PFSK-1 (cell line): Measurements from ENCODE around the gene GPC6.

ENCODE experiments used
- FOXP2 ChIP-seq: optimal IDR thresholded peaks from 2 replicates; pipeline ENCODE3; 2011; ENCODE audit warnings: borderline replicate concordance, control low read depth, inconsistent platforms; ENCODE audit not compliant: insufficient read depth; ENCODE audit errors: extremely low read length, extremely low read depth
- POLR2AphosphoS5 ChIP-seq: IDR thresholded peaks from 2 replicates; pipeline ENCODE4 v1.6.1; 2012; ENCODE audit warnings: low read depth, mild to moderate bottlenecking, control low read depth, low read length, moderate library complexity
- SIN3A ChIP-seq: IDR thresholded peaks from 2 replicates; pipeline ENCODE4 v1.6.1; 2012; ENCODE audit warnings: mild to moderate bottlenecking, low read length, moderate library complexity, borderline replicate concordance; ENCODE audit not compliant: insufficient read depth
- TAF1 ChIP-seq: IDR thresholded peaks from 2 replicates; pipeline ENCODE4 v1.6.1; 2012; ENCODE audit warnings: low read length, control low read depth, borderline replicate concordance; ENCODE audit not compliant: insufficient read depth
- TF ChIP-seq, protein P1 (sequence below), 2 experiments: IDR thresholded peaks; 2 replicates each; pipeline versions ENCODE4 v1.6.1 to v1.8.0; 2011 to 2012; ENCODE audit warnings: low read depth in 2 of 2, low read length in 2 of 2, control low read depth in 1 of 2, inconsistent platforms in 1 of 2, mild to moderate bottlenecking in 1 of 2, moderate library complexity in 1 of 2; ENCODE audit not compliant: insufficient read depth in 1 of 2

Gene GPC6

GRCh38 chr13:94313926-94314325 is 1087.3 kb downstream of the GPC6 start:
- TF ChIP-seq, protein P1, sequence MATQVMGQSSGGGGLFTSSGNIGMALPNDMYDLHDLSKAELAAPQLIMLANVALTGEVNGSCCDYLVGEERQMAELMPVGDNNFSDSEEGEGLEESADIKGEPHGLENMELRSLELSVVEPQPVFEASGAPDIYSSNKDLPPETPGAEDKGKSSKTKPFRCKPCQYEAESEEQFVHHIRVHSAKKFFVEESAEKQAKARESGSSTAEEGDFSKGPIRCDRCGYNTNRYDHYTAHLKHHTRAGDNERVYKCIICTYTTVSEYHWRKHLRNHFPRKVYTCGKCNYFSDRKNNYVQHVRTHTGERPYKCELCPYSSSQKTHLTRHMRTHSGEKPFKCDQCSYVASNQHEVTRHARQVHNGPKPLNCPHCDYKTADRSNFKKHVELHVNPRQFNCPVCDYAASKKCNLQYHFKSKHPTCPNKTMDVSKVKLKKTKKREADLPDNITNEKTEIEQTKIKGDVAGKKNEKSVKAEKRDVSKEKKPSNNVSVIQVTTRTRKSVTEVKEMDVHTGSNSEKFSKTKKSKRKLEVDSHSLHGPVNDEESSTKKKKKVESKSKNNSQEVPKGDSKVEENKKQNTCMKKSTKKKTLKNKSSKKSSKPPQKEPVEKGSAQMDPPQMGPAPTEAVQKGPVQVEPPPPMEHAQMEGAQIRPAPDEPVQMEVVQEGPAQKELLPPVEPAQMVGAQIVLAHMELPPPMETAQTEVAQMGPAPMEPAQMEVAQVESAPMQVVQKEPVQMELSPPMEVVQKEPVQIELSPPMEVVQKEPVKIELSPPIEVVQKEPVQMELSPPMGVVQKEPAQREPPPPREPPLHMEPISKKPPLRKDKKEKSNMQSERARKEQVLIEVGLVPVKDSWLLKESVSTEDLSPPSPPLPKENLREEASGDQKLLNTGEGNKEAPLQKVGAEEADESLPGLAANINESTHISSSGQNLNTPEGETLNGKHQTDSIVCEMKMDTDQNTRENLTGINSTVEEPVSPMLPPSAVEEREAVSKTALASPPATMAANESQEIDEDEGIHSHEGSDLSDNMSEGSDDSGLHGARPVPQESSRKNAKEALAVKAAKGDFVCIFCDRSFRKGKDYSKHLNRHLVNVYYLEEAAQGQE (IDR thresholded peaks at IDR 0.05; ENCODE audit: insufficient read depth in 1 of 2, low read depth in 2 of 2, low read length in 2 of 2): no peak

DNA sequence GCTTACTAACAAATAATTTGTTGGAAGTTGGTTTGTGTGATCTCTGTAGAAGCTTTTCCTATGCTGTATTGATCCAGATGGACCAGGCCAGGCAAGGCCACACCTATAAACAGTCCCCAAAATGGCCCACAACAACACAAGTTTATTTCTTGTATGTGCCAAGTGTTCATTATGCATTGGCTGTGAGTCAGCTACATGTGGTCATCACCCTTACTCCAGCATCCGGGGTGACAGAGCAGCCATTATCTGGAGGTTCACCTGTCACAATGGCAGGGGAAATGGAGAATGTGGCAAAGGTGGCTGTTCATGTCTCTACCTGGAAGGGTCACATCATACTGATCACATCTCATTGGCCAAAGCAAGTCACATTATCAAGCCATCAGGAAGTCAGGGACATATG is 1088.6 kb downstream of the GPC6 start:
- no peak for TF ChIP-seq FOXP2
- TF ChIP-seq, protein P1 (IDR thresholded peaks at IDR 0.05; ENCODE audit: insufficient read depth in 1 of 2, low read depth in 2 of 2, low read length in 2 of 2): no peak

- TF ChIP-seq TAF1: no peak
- TF ChIP-seq SIN3A: no peak
- TF ChIP-seq, protein P1 (IDR thresholded peaks at IDR 0.05; ENCODE audit: insufficient read depth in 1 of 2, low read depth in 2 of 2, low read length in 2 of 2): no peak
- TF ChIP-seq FOXP2: no peak
These were observed 1090.5 kb downstream of the GPC6 start for GRCh38 chr13:94317063-94317491.

- TF ChIP-seq SIN3A (no peak), TAF1 (no peak), FOXP2 (no peak), POLR2AphosphoS5 (no peak)
- TF ChIP-seq, protein P1 (IDR thresholded peaks at IDR 0.05; ENCODE audit: insufficient read depth in 1 of 2, low read depth in 2 of 2, low read length in 2 of 2): no peak
These were observed 1091.8 kb downstream of the GPC6 start for GRCh38 chr13:94318418-94318817.

GRCh38 chr13:94319501-94319900 is 1092.9 kb downstream of the GPC6 start:
- TF ChIP-seq, protein P1 (IDR thresholded peaks at IDR 0.05; ENCODE audit: insufficient read depth in 1 of 2, low read depth in 2 of 2, low read length in 2 of 2): no peak
- TF ChIP-seq TAF1 (no peak), FOXP2 (no peak), SIN3A (no peak), POLR2AphosphoS5 (no peak)
